ENCODE data around the gene MAGI2.

MAGI2 gene

GRCh38 chr7:77989981-77990566 is 1463.4 kb downstream of the MAGI2 start:
- H3K4me1 ChIP-seq (ENCODE audit: control insufficient read depth, insufficient read depth, low read length), result peaks cover 9% of the 10 kb centered on the region
- H3K9ac ChIP-seq (ENCODE audit: low read length), result no peak overlapping the region
- no peak overlapping the region for H3K27ac ChIP-seq (ENCODE audit: low read depth, low read length)
- no peaks in the 10 kb centered on the region for H3K27me3 ChIP-seq (ENCODE audit: control insufficient read depth, insufficient read depth, low read length)
- H3K36me3 ChIP-seq (ENCODE audit: control insufficient read depth, insufficient read depth, low read length), result no peaks in the 10 kb centered on the region
- no peaks in the 10 kb centered on the region for H3K9me3 ChIP-seq (ENCODE audit: control insufficient read depth, insufficient read depth, low read depth, low read length)
- H3K4me3 ChIP-seq (ENCODE audit: low read depth, low read length), result no peak overlapping the region

DNA sequence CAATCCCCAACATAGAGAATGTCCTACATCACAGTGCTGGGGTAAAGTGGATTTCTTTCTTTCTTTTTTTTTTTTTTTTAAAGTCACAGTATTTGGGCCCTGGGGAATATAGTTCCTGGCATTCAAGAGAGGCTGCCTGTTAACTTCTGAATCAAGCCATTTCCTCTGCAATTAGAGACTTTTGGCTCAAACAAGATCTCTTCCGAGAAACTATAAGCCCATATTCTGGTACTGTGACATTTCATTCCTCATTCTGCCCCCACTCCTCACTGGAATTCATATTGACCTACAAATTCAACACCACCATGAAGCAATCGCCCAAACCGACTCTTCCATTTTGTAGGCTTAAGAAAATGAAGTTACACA is 1467.5 kb downstream of the MAGI2 start:
- H3K27me3 ChIP-seq (ENCODE audit: control insufficient read depth, insufficient read depth, low read length), result no peaks in the 10 kb centered on the region
- no peaks in the 10 kb centered on the region for H3K36me3 ChIP-seq (ENCODE audit: control insufficient read depth, insufficient read depth, low read length)

GRCh38 chr7:77985232-77985973 is 1468.1 kb downstream of the MAGI2 start:
- no peaks in the 10 kb centered on the region for H3K36me3 ChIP-seq (ENCODE audit: control insufficient read depth, insufficient read depth, low read length)
- peaks cover 5% of the 10 kb centered on the region for H3K4me1 ChIP-seq (ENCODE audit: control insufficient read depth, insufficient read depth, low read length)
- no peaks in the 10 kb centered on the region for H3K9me3 ChIP-seq (ENCODE audit: control insufficient read depth, insufficient read depth, low read depth, low read length)
- no peak overlapping the region for H3K27ac ChIP-seq (ENCODE audit: low read depth, low read length)
- H3K4me3 ChIP-seq (ENCODE audit: low read depth, low read length), result no peak overlapping the region
- H3K9ac ChIP-seq (ENCODE audit: low read length), result no peak overlapping the region
- no peaks in the 10 kb centered on the region for H3K27me3 ChIP-seq (ENCODE audit: control insufficient read depth, insufficient read depth, low read length)

More for the DNA sequence above, 1467.5 kb downstream of the MAGI2 start:
- Histone ChIP-seq H3K9me3 (ENCODE audit: control insufficient read depth, insufficient read depth, low read depth, low read length) (no peaks in the 10 kb centered on the region), H3K4me1 (ENCODE audit: control insufficient read depth, insufficient read depth, low read length) (peaks cover 9% of the 10 kb centered on the region), H3K4me3 (ENCODE audit: low read depth, low read length) (no peak overlapping the region), H3K27ac (ENCODE audit: low read depth, low read length) (no peak overlapping the region), H3K9ac (ENCODE audit: low read length) (no peak overlapping the region)

DNA sequence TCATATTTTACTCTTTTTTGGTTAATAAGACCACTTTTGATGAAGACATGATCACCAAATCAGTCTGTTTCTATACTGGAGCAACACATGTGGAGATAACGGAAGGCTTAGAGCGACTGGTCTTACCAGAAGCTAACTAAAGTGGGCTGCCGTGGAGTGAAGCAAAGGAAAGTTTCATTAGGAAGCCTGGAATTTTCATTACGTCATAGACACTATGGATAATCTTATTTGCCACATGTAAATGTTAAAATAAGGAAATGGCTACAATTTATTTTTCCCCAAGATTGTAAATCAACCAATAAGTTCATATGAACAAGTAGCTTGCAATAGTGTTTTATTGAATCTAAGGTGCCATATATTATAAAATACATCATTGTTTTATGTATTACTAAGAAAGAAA is 1469.5 kb downstream of the MAGI2 start:
- Histone ChIP-seq H3K27ac (ENCODE audit: low read depth, low read length) (no peak overlapping the region), H3K9me3 (ENCODE audit: control insufficient read depth, insufficient read depth, low read depth, low read length) (no peaks in the 10 kb centered on the region), H3K27me3 (ENCODE audit: control insufficient read depth, insufficient read depth, low read length) (no peaks in the 10 kb centered on the region), H3K4me3 (ENCODE audit: low read depth, low read length) (no peak overlapping the region), H3K4me1 (ENCODE audit: control insufficient read depth, insufficient read depth, low read length) (0 out of 2 replicates have a peak, but pooled peaks cover 3% of the 10 kb centered on the region), H3K9ac (ENCODE audit: low read length) (no peak overlapping the region), H3K36me3 (ENCODE audit: control insufficient read depth, insufficient read depth, low read length) (no peaks in the 10 kb centered on the region)

GRCh38 chr7:77982926-77983550 is 1470.4 kb downstream of the MAGI2 start:
- no peak overlapping the region for H3K27ac ChIP-seq (ENCODE audit: low read depth, low read length)
- no peaks in the 10 kb centered on the region for H3K27me3 ChIP-seq (ENCODE audit: control insufficient read depth, insufficient read depth, low read length)
- no peak overlapping the region for H3K4me3 ChIP-seq (ENCODE audit: low read depth, low read length)
- H3K9ac ChIP-seq (ENCODE audit: low read length), result no peak overlapping the region
- no peaks in the 10 kb centered on the region for H3K9me3 ChIP-seq (ENCODE audit: control insufficient read depth, insufficient read depth, low read depth, low read length)
- no peaks in the 10 kb centered on the region for H3K36me3 ChIP-seq (ENCODE audit: control insufficient read depth, insufficient read depth, low read length)
- 0 out of 2 replicates have a peak, but pooled peaks cover 3% of the 10 kb centered on the region for H3K4me1 ChIP-seq (ENCODE audit: control insufficient read depth, insufficient read depth, low read length)

- H3K4me1 ChIP-seq (ENCODE audit: control insufficient read depth, insufficient read depth, low read length), result 0 out of 2 replicates have a peak, but pooled peaks cover 3% of the 10 kb centered on the region
- H3K4me3 ChIP-seq (ENCODE audit: low read depth, low read length), result no peak overlapping the region
- H3K36me3 ChIP-seq (ENCODE audit: control insufficient read depth, insufficient read depth, low read length), result no peaks in the 10 kb centered on the region
- no peak overlapping the region for H3K9ac ChIP-seq (ENCODE audit: low read length)
- H3K27me3 ChIP-seq (ENCODE audit: control insufficient read depth, insufficient read depth, low read length), result no peaks in the 10 kb centered on the region
- H3K27ac ChIP-seq (ENCODE audit: low read depth, low read length), result no peak overlapping the region
- H3K9me3 ChIP-seq (ENCODE audit: control insufficient read depth, insufficient read depth, low read depth, low read length), result no peaks in the 10 kb centered on the region
These were observed 1473.3 kb downstream of the MAGI2 start for GRCh38 chr7:77980087-77980713.

DNA sequence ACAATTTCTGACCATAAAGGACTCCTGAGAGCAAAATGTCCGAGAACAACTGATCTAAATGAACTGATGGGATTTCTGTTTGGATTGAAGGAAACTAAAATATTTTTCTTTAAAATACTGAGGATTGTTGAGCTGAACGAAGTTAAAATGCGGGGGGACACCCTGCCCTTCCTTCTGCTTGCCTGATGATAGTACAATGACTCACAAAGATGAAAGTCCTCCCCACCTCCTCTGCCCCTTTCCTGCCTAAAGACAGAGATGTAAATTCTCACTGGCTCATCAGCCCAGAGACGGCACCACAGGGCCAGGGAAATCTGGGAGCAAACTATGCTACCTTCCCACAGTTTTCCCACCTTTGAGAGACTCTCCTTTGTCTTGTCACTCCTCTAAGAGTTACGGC is 1474.2 kb downstream of the MAGI2 start:
- Histone ChIP-seq H3K4me1 (ENCODE audit: control insufficient read depth, insufficient read depth, low read length) (0 out of 2 replicates have a peak, but pooled peaks cover 3% of the 10 kb centered on the region), H3K27me3 (ENCODE audit: control insufficient read depth, insufficient read depth, low read length) (no peaks in the 10 kb centered on the region), H3K36me3 (ENCODE audit: control insufficient read depth, insufficient read depth, low read length) (no peaks in the 10 kb centered on the region), H3K27ac (ENCODE audit: low read depth, low read length) (no peak overlapping the region), H3K9ac (ENCODE audit: low read length) (no peak overlapping the region), H3K4me3 (ENCODE audit: low read depth, low read length) (no peak overlapping the region), H3K9me3 (ENCODE audit: control insufficient read depth, insufficient read depth, low read depth, low read length) (no peaks in the 10 kb centered on the region)

GRCh38 chr7:77975672-77976480 is 1477.6 kb downstream of the MAGI2 start:
- no peak overlapping the region for H3K4me3 ChIP-seq (ENCODE audit: low read depth, low read length)
- no peaks in the 10 kb centered on the region for H3K36me3 ChIP-seq (ENCODE audit: control insufficient read depth, insufficient read depth, low read length)
- H3K9ac ChIP-seq (ENCODE audit: low read length), result no peak overlapping the region
- no peaks in the 10 kb centered on the region for H3K9me3 ChIP-seq (ENCODE audit: control insufficient read depth, insufficient read depth, low read depth, low read length)
- H3K27me3 ChIP-seq (ENCODE audit: control insufficient read depth, insufficient read depth, low read length), result no peaks in the 10 kb centered on the region
- H3K27ac ChIP-seq (ENCODE audit: low read depth, low read length), result no peak overlapping the region
- 0 out of 2 replicates have a peak, but pooled peaks cover 3% of the 10 kb centered on the region for H3K4me1 ChIP-seq (ENCODE audit: control insufficient read depth, insufficient read depth, low read length)

- no peaks in the 10 kb centered on the region for H3K4me1 ChIP-seq (ENCODE audit: control insufficient read depth, insufficient read depth, low read length)
- no peaks in the 10 kb centered on the region for H3K27me3 ChIP-seq (ENCODE audit: control insufficient read depth, insufficient read depth, low read length)
- no peak overlapping the region for H3K4me3 ChIP-seq (ENCODE audit: low read depth, low read length)
- no peaks in the 10 kb centered on the region for H3K9me3 ChIP-seq (ENCODE audit: control insufficient read depth, insufficient read depth, low read depth, low read length)
- H3K36me3 ChIP-seq (ENCODE audit: control insufficient read depth, insufficient read depth, low read length), result no peaks in the 10 kb centered on the region
- H3K9ac ChIP-seq (ENCODE audit: low read length), result no peak overlapping the region
- H3K27ac ChIP-seq (ENCODE audit: low read depth, low read length), result no peak overlapping the region
These were observed 1481.7 kb downstream of the MAGI2 start for GRCh38 chr7:77971726-77972125.

DNA sequence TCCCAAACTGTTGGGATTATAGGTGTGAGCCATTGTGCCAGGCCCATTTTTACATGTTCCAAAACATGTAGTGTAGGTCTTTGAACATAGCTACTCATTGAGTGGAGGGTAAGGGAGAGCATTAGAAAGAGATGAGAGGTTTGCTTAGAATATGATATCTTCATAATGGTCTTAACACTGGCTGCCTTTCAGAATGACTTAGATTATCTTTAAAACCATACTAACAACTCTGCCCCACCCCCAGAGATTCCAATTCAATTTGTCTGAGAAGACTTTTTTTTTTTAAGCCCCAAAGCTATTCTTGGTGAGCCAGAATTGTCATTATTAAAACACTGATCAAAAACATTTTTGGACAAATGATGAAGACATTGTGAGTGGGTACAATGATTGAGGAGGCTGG is 1486.0 kb downstream of the MAGI2 start:
- Histone ChIP-seq H3K4me3 (ENCODE audit: low read depth, low read length) (no peak overlapping the region), H3K27me3 (ENCODE audit: control insufficient read depth, insufficient read depth, low read length) (no peaks in the 10 kb centered on the region), H3K9ac (ENCODE audit: low read length) (no peak overlapping the region), H3K27ac (ENCODE audit: low read depth, low read length) (no peak overlapping the region), H3K9me3 (ENCODE audit: control insufficient read depth, insufficient read depth, low read depth, low read length) (no peaks in the 10 kb centered on the region), H3K4me1 (ENCODE audit: control insufficient read depth, insufficient read depth, low read length) (no peaks in the 10 kb centered on the region), H3K36me3 (ENCODE audit: control insufficient read depth, insufficient read depth, low read length) (no peaks in the 10 kb centered on the region)

All from HUES6 (cell line).